GM19035 (cell line): ENCODE data around the gene GUCA2A.

ENCODE experiments used
- ATAC-seq: cut with Tn5 transposase; IDR thresholded peaks from one replicate; pipeline ENCODE4 v1.9.1; 2021; ENCODE audit not compliant: unreplicated experiment

GUCA2A gene

GRCh38 chr1:42133809-42134526 is 30.6 kb downstream of the GUCA2A start:
- no peak for ATAC-seq

GRCh38 chr1:42133390-42133789 is 31.2 kb downstream of the GUCA2A start:
- ATAC-seq, result no peak

- ATAC-seq, result no peak
Measured at GRCh38 chr1:42130061-42130660, 34.4 kb downstream of the GUCA2A start.

- no peak for ATAC-seq
Measured at GRCh38 chr1:42128964-42129363, 35.6 kb downstream of the GUCA2A start.

DNA sequence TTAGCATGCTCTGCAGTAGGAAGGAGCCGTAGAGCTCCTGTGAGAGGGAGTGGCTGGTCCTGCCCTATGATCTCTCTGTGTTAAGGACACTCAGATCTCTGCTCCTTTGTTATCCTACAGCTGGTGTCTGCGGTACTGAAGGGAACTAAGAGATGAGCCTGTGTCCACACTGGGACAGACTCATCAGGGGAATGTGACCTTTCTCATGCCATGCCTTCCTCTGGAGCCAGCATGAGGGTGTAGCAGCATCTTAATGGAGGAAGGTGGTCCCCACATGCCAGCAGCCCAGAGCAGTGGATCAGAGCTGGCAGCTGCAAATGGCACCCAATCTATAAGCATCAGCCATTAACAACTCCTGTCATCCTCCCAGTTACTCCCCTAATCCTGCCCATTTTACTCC is 36.0 kb downstream of the GUCA2A start:
- no peak for ATAC-seq

DNA sequence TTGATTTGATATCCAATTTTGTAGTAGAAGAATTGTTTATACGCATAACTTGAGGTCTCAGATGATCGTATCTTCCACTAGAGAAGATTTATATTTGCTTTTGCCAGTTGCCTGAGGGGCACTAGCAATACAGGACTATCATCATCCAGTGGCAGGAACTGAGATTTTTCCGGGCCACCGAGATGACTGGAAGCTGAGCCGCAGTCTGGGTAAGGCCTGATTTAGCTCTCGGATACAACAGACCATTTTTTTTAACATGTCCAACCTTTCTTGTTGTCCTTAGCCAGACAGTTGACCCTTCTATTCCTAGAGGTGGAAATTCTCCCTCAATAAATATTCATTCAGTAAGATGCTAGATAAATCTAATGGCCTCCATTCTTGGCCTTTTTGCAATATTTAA is 36.8 kb downstream of the GUCA2A start:
- no peak for ATAC-seq

- no peak for ATAC-seq
Measured at GRCh38 chr1:42125552-42125951, 39.0 kb downstream of the GUCA2A start.

- no peak for ATAC-seq
Measured at GRCh38 chr1:42122408-42122807, 42.1 kb downstream of the GUCA2A start.

DNA sequence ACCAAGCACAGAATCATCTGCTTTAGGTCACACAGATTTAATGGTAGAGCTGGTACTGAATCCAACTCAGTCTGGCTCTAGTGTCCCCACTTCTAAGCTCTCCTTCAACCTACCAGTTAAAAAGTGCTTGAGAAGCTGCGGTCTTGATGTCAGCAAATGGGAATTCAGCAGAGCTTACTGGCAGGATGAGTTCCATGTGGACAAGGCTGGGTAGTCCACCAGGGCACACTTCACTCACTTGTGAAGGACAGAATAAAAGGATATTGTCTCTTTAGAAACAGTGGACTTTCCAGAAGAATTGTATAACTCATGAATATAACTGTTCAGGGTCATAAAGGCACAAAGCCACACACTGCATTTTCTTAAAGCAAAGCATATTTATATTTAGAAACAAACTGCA is 46.4 kb downstream of the GUCA2A start:
- ATAC-seq, result no peak

- ATAC-seq, result no peak
Measured at GRCh38 chr1:42117214-42117613, 47.3 kb downstream of the GUCA2A start.

DNA sequence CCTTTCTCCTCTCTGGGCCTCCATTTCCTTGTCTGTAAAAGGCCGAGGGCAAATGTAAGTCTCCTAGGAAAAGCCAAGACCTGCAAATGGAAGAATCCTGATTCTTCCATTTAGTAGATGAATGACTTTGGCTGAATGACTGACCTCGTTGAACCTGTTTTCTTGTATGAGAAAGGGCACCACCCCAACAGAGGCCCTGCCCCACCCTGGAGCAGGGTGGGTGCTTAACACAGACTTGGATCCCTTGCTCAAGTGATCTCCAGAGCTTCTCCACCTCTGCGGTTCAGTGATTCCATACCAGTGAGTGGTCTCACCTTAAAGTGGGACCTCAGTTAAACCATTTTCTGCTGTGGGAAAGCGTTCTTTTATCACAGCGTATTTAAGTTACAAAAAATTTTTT is 50.3 kb downstream of the GUCA2A start:
- no peak for ATAC-seq
